G401 (cell line): ENCODE results near the gene GGA1. TPM values are rescaled to one million over a fixed set of nuclear protein-coding genes. Genes with fewer than 3 reads are reported as not detected.
A peak's percentile ranks its signal among the peaks of the same experiment; 100 is the strongest.
"Not testable (repeated sequence)": the region's sequence is repeated elsewhere in the genome, so short reads cannot be mapped to it uniquely, and the experiment has no call there.

ENCODE experiments used
- DNase-seq: peaks from one replicate; pipeline ENCODE4 v3.0.0-alpha.2; 2015; ENCODE audit warnings: low spot score
- in situ Hi-C: cut with HindIII; loops from 2 replicates; pipeline ENCODE4 v1.10.0; 2016; ENCODE audit warnings: low sequenced_read_pairs, mixed read lengths
- total RNA-seq: library from RNA; depleted of rRNA; stranded (reverse); fragments of >200 nt; shearing (Covaris generic); gene quantifications from 2 replicates; pipeline ENCODE4 v1.2.3, GENCODE V29; 2014

GGA1 gene
- total RNA-seq, 1 experiment from 2014 or later = 42.5 TPM

DNA sequence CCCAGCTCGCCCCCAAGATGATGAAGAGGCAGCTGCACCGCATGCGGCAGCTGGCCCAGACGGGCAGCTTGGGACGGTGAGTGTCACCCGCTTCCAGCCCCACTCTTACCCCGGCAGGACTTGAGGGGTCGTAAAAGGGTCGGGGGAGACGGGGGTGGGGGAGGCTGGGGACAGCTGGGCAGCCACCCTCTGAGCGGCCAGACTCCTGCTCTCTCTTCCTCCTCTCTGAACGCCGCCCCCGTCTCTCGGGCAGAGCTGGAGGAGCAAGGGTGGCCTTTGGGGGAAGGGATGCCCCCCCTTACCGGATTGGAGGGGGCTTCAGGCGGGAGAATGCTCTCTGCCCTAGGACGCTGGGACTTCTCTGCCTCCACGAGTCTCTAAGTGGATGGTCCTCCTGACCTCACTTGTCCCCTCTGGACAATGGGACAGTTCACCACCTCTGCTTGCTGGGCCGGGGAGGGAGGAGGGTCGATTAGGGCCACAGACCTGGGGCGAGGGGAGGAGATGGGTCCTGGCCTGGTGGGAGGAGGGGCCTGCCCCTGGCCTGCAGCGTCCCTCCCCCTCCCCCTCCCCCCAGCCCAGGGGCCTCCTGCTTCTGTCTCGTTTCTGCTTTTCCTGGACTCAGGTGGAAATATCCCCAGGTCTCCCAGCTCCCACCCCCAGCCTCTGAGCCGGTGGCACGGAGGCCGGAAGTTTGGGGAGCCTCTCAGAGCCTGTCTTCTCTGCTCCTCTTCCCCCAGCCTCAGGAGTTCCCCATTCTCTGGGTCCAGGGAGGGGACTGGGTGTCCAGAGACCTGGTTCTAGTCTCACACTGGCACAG is 31.3 kb downstream of the GGA1 start:
- in situ Hi-C loops = no loop called here
- DNase-seq = no peak

DNA sequence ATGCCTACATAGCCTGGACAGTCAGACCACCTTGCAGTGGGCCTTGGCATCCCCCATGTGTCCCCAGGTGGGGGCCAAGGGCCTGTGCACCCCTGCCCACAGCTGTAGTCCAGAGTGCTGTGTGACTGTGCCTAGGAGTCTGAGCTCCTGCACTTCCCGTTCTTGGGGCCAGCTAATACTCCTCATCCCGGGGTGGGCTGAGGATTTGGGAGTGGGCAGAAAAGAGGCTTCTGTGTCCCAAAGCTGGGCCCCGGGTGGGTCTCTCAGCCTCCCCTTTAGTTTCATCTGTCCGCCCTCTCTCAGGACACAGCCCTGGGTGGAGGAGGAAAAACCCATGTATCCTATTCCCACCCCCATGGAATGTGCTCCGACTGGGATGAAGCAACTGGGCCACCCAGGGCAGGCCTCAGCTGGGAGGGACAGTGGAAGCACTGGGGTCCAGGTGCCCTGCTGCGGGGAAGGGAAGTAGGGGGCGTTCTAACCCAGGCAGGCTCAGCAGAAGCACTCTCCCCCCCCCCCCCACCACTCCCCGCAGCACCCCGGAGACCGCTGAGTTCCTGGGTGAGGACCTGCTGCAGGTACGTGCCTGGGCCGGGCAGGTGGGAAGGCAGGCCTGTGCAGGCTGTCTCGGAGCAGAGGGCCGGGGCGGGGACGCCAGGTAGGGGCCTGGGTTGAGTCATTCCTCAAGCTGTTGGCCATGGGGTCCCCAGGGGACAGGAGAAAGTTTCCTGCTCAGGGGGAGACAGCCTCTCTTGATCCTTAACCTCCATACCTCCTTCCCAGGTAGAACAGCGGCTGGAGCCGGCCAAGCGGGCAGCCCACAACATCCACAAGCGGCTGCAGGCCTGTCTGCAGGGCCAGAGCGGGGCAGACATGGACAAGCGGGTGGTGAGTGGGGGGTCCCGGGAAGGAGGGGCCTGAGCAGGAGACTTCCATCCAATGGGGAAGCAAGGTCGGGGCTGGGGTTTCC is 32.2 kb downstream of the GGA1 start:
- DNase-seq = no peak
- in situ Hi-C loops = no loop called here

- in situ Hi-C loops = no loop called here
- DNase-seq = no peak
Measured at GRCh38 chr22:37641561-37641949, 32.9 kb downstream of the GGA1 start.

DNA sequence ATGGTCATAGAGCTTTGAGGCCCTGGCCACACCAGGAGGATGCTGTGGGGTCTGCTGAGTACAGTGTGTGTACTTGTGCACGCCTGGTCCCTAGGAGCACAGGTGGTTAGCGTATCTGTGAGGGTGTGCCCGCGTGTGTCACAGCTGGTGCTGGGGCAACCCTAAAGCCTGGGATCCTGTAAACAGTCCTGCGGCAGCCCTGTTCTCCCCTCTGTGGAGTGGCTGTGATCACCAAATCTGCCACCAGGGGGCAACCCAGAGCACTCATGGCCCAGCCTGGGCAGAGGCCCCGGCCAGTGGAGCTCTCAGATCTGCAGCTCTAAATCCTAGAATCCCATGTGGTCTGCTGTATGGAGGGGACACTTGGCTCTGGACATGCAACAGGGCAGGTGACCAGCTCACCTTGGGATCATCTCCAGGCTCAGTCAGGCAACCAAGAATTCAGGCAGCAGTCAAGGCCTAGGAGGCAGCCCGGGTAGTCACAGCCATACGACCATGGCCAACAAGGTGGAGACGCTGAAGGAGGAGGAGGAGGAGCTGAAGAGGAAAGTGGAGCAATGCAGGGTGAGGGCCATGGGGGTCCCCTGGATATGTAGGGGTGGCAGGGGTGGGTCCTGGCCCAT is 34.7 kb downstream of the GGA1 start:
- in situ Hi-C loops = no loop called here
- peak; percentile 88 for DNase-seq

- DNase-seq = no peak
- in situ Hi-C loops = no loop called here
Measured at GRCh38 chr22:37647317-37647716, 38.7 kb downstream of the GGA1 start.

GRCh38 chr22:37647928-37648327 is 39.3 kb downstream of the GGA1 start:
- DNase-seq = no peak
- in situ Hi-C loops = no loop called here

GRCh38 chr22:37650463-37651136 is 42.0 kb downstream of the GGA1 start:
- no peak for DNase-seq
- in situ Hi-C loops = no loop called here

GRCh38 chr22:37654563-37655251 is 46.1 kb downstream of the GGA1 start:
- in situ Hi-C loops = no loop called here
- DNase-seq = no peak

GRCh38 chr22:37655252-37655563 is 46.6 kb downstream of the GGA1 start:
- in situ Hi-C loops = no loop called here
- DNase-seq = no peak

- in situ Hi-C loops = not testable (repeated sequence)
Measured at GRCh38 chr22:37656583-37656982, 47.9 kb downstream of the GGA1 start.

DNA sequence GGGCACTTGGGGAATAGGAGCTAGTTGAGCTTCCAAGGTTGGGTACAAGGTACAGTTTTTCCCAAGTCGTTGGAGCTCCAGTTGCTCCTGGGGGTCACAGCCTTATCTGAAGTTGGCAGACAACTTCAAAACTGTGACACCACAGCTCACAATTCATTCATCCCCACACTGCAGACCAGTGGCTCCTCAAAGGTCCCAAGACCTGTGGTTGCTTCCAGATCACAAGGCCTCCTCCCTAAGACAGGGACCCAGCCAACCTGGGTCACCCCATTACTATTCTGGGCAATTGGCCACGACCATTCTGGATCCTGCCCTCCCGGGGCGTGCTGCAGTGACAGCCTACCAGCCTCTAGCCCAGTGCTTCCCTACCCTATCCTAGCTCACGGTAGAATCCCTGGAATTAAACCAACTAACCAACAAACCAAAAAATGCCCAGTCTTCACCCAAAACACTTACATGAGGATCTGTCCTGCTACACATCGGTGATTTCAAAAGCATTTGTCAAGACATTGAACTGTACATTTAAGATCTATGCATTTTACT is 49.0 kb downstream of the GGA1 start:
- DNase-seq = no peak
- in situ Hi-C loops = no loop called here

More at GRCh38 chr22:37656583-37656982, 47.9 kb downstream of the GGA1 start:
- not testable (repeated sequence) for DNase-seq

DNA sequence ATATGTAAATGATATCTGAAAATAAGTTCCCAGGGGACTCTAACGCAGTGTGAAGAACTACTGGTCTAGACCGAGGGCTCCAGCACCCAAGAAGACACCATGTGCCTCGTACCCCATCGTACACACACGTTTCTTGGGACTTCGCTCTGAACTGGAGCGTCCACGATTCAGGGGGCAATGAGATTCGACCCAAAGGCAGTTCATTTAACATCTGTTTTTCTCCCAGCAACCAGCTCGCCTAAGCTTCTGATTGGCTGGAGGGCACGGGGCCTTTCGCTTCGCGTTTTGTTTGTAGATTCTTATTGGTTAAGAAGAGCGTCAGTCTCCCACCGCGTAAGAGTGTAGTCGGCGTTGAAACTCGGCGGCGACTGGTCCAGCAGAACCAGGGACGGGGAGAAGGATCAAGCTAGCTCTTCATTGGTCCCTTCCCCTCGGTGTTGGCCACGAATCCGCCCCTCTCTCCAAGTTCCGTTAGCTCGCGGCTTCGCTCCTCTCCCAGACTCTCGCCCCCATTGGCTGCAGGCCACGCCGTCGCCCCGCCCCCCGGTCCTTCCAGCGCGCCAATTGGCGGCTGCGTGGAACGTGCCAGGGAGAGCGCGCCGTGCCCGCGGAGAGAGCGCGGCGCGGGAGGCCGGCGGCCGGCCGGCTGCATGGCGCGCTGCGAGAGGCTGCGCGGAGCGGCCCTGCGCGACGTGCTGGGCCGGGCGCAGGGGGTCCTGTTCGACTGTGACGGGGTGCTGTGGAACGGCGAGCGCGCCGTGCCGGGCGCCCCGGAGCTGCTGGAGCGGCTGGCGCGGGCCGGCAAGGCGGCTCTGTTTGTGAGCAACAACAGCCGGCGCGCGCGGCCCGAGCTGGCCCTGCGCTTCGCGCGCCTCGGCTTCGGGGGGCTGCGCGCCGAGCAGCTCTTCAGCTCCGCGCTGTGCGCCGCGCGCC is 49.8 kb downstream of the GGA1 start, which contains the start of gene PDXP:
TSS of gene PDXP (plus strand) at position 591 of the 933 bp plus-strand sequence. CDS start at position 651, 60 bp downstream.
- in situ Hi-C loops = no loop called here
- peak; percentile 100 for DNase-seq

- DNase-seq = no peak
- in situ Hi-C loops = no loop called here
Measured at GRCh38 chr22:37659066-37659896, 50.6 kb downstream of the GGA1 start.

GRCh38 chr22:37659897-37660708 is 51.5 kb downstream of the GGA1 start:
- in situ Hi-C loops = no loop called here
- peak; percentile 38 for DNase-seq

GRCh38 chr22:37660709-37661045 is 52.0 kb downstream of the GGA1 start:
- in situ Hi-C loops = no loop called here
- no peak for DNase-seq
